ENCODE data around the gene DLG5.
"Not testable (repeated sequence)": the region's sequence is repeated elsewhere in the genome, so short reads cannot be mapped to it uniquely, and the experiment has no call there.

Gene DLG5

DNA sequence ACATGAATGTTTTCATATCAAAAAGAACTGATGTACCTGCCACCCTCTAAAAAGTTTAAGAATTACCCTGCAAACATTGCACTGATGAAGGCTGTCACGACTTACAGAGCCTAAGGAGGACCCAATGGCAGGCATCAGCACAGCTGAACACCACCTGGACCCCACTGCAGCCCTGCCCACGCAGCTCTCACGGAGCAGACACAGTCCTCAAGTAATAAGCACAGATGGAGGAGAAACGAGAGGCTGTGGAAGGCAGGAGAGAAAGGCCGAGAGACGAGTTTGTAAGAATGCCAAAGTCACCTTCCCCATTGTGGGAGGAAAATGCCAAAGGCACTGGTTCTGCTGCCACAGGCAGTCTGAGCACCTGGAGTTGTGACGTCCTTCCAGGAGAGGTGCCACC lies 135.0 kb downstream of the DLG5 start:
- FAIRE-seq = no peak

DNA sequence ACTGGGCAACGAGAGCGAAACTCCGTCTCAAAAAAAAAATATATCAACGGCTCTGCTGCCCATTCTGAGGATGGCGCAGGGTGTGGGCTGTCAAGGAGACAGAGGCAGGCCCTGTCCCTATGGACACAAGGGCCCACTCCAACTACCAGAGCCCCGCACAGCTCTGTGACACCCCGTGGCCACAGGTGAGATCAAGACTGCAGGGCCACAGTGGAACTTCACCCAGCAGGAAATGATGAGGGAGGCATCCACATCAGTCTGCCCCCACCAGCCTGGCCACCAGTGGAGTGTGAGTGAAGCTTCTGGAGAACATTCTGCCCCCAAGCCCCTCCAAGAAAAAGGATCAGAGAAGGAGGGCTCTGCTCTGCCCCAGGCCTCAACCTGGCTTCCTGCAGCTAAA lies 136.7 kb downstream of the DLG5 start:
- FAIRE-seq = no peak

DNA sequence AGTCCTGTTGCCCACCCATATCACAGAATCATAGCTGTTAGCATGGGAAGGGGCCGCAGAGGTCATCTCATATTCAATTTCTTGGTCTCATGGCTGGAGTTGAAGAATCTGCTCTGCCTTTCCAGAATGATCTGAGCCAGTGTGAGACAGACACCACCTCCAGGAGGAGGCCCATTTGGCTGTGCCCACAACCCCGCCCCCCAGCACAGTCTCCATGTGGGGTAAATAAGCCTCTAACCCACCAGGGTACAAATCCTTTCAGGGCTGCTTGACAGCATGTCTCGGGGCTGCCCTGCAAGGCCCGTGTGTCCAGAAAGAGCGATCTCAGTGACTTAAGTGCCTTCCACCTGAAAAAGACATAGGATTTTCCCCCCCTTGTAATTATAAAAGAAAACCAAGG lies 137.5 kb downstream of the DLG5 start:
- FAIRE-seq = no peak

DNA sequence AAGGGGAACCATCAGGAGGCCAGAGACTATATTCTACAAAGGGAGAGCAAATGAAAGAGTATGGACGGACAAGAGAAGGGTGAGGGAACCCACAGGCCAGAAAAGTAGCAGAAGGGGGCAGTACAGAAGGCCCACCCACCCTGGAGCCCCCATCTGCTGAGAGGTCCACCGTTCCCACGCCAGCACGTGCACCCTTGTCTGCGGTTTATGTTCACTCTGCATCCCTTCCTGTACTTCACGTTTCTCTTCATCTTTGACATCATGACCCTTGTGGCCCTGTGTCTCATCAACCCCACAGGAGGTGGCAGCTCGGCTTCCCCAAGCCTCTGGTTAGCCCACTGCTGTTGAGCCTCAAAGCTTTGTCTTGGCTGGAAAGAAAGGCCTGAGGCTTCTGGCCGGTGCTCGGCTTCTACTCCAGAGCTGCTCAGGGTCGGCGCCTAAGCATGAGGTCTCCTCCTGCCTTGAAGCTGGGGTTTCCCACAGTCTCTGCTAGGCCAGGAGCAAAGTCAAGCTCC lies 138.0 kb downstream of the DLG5 start:
- no peak for FAIRE-seq

DNA sequence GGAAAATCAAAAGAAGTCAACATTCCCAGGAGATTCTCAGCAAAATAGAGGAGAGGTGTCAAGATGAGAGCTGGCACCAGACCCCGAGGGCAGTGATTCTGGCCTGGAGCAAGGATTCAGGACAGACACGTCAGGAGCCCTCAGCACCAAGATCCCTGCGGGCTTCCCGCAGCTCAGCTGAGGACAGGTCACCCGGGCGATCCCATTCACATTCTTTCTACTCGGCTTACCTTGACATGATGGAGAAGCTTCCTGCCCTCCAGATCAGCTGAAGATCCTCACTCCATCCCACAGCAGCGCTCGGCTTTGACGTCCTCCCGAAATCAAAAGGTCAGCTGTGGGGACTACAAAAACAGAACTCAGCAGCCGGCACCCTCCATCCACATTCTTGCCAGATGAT lies 139.1 kb downstream of the DLG5 start:
- FAIRE-seq = no peak

GRCh38 chr10:77784856-77785255 lies 141.7 kb downstream of the DLG5 start:
- FAIRE-seq = no peak

DNA sequence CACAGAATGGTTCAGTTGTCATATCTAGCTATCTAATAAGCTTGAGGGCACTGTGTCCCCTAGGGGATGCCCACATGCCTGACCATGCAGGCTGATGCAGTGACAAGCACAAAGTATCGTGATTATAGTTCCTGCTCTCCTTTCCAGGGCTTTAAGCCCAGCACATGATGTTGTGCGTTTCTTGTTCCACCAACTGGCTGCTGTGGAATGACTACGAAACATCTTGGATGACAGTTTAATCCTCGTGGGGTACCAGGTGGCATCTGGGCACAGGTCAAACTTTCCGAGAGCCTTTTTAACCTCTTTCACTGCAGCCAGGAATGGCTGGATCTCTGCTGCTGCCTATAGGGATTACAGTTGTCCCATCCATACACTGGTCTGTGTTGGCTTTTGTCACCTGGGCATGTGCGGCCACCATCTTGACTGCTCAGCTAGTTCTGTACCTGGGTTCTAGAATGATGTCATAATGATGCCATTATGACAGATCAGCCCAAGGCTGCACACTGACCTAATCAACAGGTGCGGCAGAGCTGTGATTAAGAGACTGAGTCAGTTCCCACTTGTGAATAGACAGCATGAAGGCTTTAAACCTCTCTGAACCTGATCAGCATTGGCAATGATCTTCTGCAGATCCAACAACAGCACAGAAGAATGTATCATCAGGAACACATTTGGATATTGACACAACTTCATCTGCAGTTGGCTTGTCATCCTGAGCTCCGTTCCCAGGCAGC lies 144.1 kb downstream of the DLG5 start:
- no peak for FAIRE-seq

GRCh38 chr10:77781451-77782327 lies 144.9 kb downstream of the DLG5 start:
- no peak for FAIRE-seq

DNA sequence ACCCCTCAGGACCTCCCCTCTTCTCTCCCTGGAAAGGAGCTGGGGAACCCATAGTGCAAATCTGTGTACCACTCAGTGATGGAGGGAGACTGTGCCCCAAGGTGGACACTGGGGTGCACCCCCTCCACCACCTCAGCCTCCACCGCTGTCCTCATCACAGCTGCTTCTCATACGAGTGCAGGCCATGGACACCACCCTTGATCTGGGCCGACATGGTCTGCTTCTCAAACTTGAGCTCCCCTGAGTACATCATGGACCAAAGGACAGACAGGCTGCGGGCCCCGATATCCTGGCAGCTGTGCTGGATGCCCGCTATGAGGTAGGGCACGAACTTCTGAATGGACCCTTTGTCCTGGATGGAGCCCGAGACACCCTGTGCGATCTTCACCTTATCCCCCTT lies 146.4 kb downstream of the DLG5 start:
- FAIRE-seq = no peak

- FAIRE-seq = no peak
Measured at GRCh38 chr10:77776487-77776886, 150.1 kb downstream of the DLG5 start.

GRCh38 chr10:77774940-77775391 lies 151.6 kb downstream of the DLG5 start:
- no peak for FAIRE-seq

DNA sequence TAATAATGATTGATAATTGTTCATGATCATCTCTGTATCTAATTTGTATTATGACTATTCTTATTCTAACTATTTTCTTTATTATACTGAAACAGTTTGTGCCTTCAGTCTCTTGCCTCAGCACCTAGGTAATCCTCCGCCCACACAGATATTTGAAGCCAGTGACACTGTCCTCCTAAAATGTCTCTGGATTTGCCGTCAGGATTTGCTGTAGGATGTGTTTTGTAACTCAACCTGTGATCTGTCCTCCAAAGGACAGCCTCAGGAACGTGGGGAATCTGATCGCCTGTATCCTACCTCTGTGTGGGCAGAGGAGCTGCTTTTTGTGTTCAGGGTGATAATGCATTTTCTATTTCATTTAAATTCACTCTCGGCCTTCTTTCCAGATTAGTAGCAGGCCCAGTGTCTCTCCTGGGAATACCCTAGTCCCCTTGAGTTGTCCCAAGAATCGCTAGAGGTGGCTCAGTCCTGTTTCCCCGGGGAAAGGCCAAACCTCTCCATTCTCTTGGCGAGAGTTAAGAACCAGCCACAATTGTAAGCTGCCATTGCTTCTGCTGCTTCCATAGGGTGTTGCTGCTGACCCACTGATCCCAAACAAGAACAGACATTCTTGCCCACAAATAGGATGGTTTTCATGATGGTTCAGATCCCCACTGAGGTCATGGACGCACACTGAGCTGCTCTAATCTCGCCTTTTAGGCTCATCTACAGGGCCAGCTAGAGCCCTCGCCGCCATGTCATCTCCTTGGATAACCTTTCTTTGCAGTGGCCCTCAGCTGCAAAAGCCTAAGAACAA lies 152.7 kb downstream of the DLG5 start:
- FAIRE-seq = no peak

DNA sequence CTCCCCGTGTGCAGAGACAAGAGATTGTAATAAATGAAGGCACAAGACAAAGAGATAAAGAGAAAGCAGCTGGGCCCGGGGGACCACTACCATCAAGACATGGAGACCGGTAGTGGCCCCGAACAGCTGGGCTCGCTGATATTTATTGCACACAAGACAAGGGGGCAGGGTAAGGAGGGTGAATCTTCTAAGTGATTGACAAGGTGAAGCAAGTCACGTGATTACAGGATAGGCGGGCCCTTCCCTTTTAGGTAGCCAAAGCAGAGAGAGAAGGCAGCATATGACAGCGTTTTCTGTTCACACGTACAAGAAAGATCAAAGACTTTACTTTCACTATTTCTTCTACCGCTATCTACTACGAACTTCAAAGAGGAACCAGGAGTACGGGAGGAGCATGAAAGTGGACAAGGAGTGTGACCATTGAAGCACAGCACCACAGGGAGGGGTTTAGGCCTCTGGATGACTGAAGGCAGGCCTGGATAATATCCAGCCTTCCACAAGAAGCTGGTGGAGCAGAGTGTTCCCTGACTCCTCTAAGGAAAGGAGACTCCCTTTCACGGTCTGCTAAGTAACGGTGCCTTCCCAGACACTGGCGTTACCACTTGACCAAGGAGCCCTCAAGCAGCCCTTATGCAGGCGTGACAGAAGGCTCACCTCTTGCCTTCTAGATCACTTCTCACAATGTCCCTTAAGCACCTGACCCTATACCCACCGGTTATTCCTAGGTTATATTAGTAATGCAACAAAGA lies 153.5 kb downstream of the DLG5 start:
- not testable (repeated sequence) for FAIRE-seq

- FAIRE-seq = no peak
Measured at GRCh38 chr10:77771851-77772250, 154.7 kb downstream of the DLG5 start.

- FAIRE-seq = no peak
Measured at GRCh38 chr10:77771450-77771849, 155.1 kb downstream of the DLG5 start.

GRCh38 chr10:77770868-77771175 lies 155.7 kb downstream of the DLG5 start:
- no peak for FAIRE-seq

DNA sequence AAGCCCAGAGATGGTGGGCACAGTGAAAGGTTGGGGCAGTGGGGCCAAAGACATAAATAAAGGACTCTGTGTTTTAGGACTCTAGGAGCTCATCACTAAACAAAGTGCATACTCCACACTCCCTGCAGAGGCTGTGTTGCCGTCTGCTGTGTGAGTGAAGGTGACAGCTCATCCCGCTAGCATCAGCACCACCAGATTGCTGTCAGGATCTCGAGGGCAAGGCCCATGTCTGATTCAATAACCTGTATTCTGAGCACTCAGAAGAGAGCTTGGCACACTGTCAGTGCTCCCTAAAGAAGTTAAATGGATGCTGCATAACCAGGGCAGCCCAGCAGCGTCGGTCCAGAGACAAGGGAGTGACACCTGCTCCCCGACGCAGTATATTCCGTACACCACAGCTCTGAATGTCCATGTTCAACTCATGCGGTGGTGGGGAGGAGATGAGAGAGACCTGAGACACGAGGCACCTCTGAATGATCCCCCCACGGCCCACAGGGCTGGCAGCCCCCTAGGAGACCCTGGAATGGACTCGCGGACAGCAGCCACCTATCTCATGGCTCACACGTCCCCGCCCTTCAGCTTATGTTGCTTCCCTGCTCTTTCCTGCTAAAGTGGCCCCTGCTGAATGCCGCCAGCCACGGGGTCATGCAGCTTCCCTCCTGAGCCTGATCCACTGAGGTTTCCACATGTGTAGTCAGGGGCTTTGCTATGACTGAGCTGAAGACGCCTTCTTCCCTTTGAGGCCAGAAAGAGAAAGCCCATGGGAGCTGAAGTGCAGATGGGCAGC lies 156.3 kb downstream of the DLG5 start:
- no peak for FAIRE-seq

DNA sequence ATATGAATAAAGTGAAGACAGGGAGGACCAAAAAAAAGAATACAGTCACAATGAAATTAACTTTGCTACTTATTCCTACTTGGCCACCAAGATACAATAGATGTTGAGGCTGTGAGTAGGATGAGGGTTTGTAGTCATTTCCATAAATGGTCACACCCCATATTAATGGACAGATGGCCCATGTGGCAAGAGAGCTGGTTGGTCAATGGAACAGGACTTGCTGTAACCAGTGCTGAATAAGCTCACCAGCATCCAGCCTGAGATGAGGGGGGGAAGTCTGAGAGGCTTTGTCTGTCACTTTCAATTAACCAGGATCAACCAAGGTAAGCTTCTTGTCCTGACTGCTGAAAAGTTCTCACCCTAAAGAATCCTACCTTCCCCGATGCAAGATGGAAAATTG lies 158.5 kb downstream of the DLG5 start:
- FAIRE-seq = no peak

DNA sequence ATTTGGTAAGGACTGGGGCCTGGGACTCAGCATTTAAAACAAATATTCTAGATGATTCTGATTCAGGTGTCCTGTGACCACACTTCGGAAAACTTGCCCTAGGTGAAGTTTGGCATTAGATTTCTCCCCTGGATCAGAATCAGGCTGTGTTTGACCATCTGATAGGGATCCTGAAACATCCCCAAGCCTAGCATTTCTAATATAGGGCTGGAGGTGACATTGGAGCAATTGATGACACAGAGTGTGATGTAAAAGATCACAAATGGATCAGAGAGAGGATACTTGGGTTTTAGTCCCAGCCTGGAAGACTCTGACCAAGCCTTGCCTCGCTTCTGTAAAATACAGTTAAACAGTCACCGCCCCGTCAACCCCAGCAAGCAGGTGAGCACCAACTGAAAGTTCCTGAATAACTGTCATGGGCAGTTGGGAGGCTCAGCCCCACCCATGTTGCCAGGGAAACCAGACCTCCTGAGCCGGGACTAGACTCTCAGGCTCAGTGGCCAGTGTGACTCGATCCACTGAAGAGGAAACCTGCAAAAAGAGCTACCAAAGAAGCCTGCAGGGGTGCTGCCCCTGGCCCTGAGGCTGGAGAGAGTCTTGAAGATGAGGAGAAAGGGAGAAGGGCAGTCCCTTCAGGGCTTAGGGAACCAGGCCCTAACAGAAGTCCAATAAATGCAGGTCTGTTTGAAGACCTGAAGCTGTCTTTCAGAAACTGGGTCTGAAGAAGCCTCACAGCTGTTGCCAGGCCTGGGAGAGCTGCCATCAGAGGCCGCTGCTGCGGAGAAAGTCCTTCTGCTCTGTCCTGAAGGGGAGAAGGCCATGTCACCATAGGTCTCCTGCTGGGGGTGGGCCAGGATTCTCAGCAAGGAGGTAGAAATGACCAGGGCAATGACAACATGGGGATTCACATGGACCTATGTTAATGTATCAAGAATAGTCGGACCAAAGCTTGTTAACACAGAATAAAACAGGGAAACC lies 162.8 kb downstream of the DLG5 start:
- no peak for FAIRE-seq

- not testable (repeated sequence) for FAIRE-seq
Measured at GRCh38 chr10:77758406-77758805, 168.1 kb downstream of the DLG5 start.

All from endometrium (tissue), 2 donors.